ENCODE measurements around the gene SCAF8. TPM values are rescaled to one million over a fixed set of nuclear protein-coding genes. Genes with fewer than 3 reads are reported as not detected.
"Not testable (repeated sequence)": the region's sequence is repeated elsewhere in the genome, so short reads cannot be mapped to it uniquely, and the experiment has no call there.

Gene SCAF8
- total and polyA plus RNA-seq, 5 experiments from 2014 or later = 11.0 to 67.1 (median 17.4) TPM

- no peak overlapping the region for H3K4me3 Mint-ChIP-seq
- no peaks in the 10 kb centered on the region for H3K27me3 Mint-ChIP-seq
- H3K27ac Mint-ChIP-seq = peak overlapping the region in 1 of 10 donors; percentile 48
- H3K36me3 Mint-ChIP-seq = peaks cover 5 to 83% (median 22%) of the 10 kb centered on the region in 3 donors
- peaks cover 12 to 21% (median 14%) of the 10 kb centered on the region in 4 donors for H3K4me1 Mint-ChIP-seq
- POLR2A ChIA-PET = no interaction called here
- ATAC-seq (no peak), DNase-seq (no peak)
- H3K9me3 Mint-ChIP-seq = no peaks in the 10 kb centered on the region
These were observed 59.5 kb downstream of the SCAF8 start for GRCh38 chr6:154792761-154793160.

GRCh38 chr6:154796484-154796883 lies 63.3 kb downstream of the SCAF8 start:
- POLR2A ChIA-PET = no interaction called here
- peaks cover 5 to 80% (median 14%) of the 10 kb centered on the region in 3 donors for H3K36me3 Mint-ChIP-seq
- H3K4me1 Mint-ChIP-seq = peaks cover 19 to 33% (median 31%) of the 10 kb centered on the region in 4 donors

GRCh38 chr6:154797857-154798256 lies 64.6 kb downstream of the SCAF8 start:
- Mint-ChIP-seq H3K9me3 (no peaks in the 10 kb centered on the region), H3K4me1 (peaks cover 17 to 33% (median 22%) of the 10 kb centered on the region in 4 donors), H3K36me3 (peaks cover 0 to 75% (median 9%) of the 10 kb centered on the region in 3 donors), H3K4me3 (no peak overlapping the region), H3K27ac (peak overlapping the region in 4 of 10 donors; percentile 27 to 93 (median 38)), H3K27me3 (no peaks in the 10 kb centered on the region)
- ATAC-seq (no peak), DNase-seq (no peak)
- POLR2A ChIA-PET = no interaction called here

More at GRCh38 chr6:154796484-154796883, 63.3 kb downstream of the SCAF8 start:
- Mint-ChIP-seq H3K27me3 (no peaks in the 10 kb centered on the region), H3K27ac (peak overlapping the region in 5 of 10 donors; percentile 20 to 50 (median 34)), H3K4me3 (no peak overlapping the region), H3K9me3 (no peaks in the 10 kb centered on the region)
- no peak for ATAC-seq
- no peak for DNase-seq

GRCh38 chr6:154800338-154800737 lies 67.1 kb downstream of the SCAF8 start:
- Mint-ChIP-seq H3K9me3 (no peaks in the 10 kb centered on the region), H3K4me3 (peak overlapping the region in 1 of 10 donors; percentile 20), H3K4me1 (peaks cover 19 to 30% (median 24%) of the 10 kb centered on the region in 4 donors), H3K27me3 (no peaks in the 10 kb centered on the region), H3K27ac (peak overlapping the region in 8 of 10 donors; percentile 0 to 91 (median 68)), H3K36me3 (peaks cover 0 to 74% (median 5%) of the 10 kb centered on the region in 3 donors)
- no peak for DNase-seq
- POLR2A ChIA-PET = no interaction called here
- ATAC-seq = peak in 1 of 2 donors; percentile 53

DNA sequence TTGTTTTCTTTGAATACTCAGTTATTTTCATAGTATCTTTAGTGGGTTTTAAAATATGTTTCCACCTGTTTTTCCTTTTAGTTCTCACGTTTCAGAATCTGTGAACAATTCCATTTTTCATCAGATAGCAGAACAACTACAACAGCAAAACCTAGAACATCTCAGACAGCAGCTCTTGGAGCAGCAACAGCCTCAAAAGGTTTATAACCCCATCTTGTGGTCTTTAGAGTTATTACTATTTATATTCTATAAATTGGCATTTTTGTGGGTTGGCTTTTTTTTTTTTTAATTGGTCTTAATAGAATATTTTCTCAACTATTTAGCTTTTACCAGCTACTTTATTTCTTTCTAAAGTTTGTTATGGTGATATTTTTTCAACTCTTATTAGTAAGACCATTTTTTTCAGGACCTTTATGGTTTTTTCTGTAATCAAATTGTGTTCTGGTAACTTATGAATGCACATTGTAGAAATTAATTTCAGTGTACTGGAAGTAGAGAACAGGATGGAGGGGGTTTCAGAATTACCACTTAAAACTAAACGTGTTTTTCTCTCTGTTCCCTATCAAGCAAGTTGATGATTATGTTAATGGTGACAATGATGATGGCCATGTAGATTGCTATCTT lies 72.2 kb downstream of the SCAF8 start:
- peak overlapping the region in 2 of 10 donors; percentile 44 to 63 for H3K27ac Mint-ChIP-seq
- no peaks in the 10 kb centered on the region for H3K9me3 Mint-ChIP-seq
- DNase-seq (peak in 4 of 10 donors; percentile 5 to 55 (median 38)), ATAC-seq (peak; percentile 63 to 70)
- no peak overlapping the region for H3K4me3 Mint-ChIP-seq
- H3K27me3 Mint-ChIP-seq = no peaks in the 10 kb centered on the region
- H3K4me1 Mint-ChIP-seq = peaks cover 2 to 10% (median 4%) of the 10 kb centered on the region in 4 donors
- POLR2A ChIA-PET = interaction anchor here (0.8 kb wide), 1 partner anchor 33 kb away, joined by 4 read pairs; no protein-coding TSS in a partner anchor
- peaks cover 8 to 79% (median 16%) of the 10 kb centered on the region in 3 donors for H3K36me3 Mint-ChIP-seq

GRCh38 chr6:154806804-154807203 lies 73.6 kb downstream of the SCAF8 start:
- DNase-seq (no peak), ATAC-seq (no peak)
- POLR2A ChIA-PET = no interaction called here
- no peaks in the 10 kb centered on the region for H3K27me3 Mint-ChIP-seq
- H3K4me3 Mint-ChIP-seq = no peak overlapping the region
- H3K9me3 Mint-ChIP-seq = no peaks in the 10 kb centered on the region
- peak overlapping the region in 2 of 10 donors; percentile 17 to 24 for H3K27ac Mint-ChIP-seq
- H3K4me1 Mint-ChIP-seq = peaks cover 0 to 9% (median 3%) of the 10 kb centered on the region in 4 donors
- peaks cover 16 to 82% (median 29%) of the 10 kb centered on the region in 3 donors for H3K36me3 Mint-ChIP-seq

DNA sequence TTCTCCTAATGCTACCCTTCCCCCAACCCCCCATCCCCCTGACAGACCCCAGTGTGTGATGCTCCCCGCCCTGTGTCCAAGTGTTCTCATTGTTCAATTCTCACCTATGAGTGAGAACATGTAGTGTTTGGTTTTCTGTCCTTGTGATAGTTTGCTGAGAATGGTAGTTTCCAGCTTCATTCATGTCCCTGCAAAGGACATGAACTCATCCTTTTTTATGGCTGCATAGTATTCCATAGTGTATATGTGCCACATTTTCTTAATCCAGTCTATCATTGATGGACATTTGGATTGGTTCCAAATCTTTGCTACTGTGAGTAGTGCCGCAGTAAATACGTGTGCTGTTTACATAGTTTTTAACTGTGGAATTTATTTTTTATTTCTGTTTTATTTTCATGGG lies 78.4 kb downstream of the SCAF8 start:
- Mint-ChIP-seq H3K36me3 (peaks cover 21 to 93% (median 38%) of the 10 kb centered on the region in 3 donors), H3K4me1 (peaks cover 0 to 14% (median 8%) of the 10 kb centered on the region in 4 donors)
- ATAC-seq, DNase-seq, POLR2A ChIA-PET, H3K9me3 Mint-ChIP-seq, H3K4me3 Mint-ChIP-seq, H3K27me3 Mint-ChIP-seq, H3K27ac Mint-ChIP-seq: not testable (repeated sequence)

GRCh38 chr6:154814063-154814462 lies 80.8 kb downstream of the SCAF8 start:
- no peaks in the 10 kb centered on the region for H3K27me3 Mint-ChIP-seq
- H3K36me3 Mint-ChIP-seq = peaks cover 30 to 95% (median 44%) of the 10 kb centered on the region in 3 donors
- peak overlapping the region in 2 of 10 donors; percentile 52 to 68 for H3K27ac Mint-ChIP-seq
- POLR2A ChIA-PET = no interaction called here
- no peak overlapping the region for H3K4me3 Mint-ChIP-seq
- no peaks in the 10 kb centered on the region for H3K9me3 Mint-ChIP-seq
- ATAC-seq (no peak), DNase-seq (no peak)
- H3K4me1 Mint-ChIP-seq = peaks cover 0 to 14% (median 10%) of the 10 kb centered on the region in 4 donors

- Mint-ChIP-seq H3K9me3 (no peaks in the 10 kb centered on the region), H3K27ac (peak overlapping the region in 2 of 10 donors; percentile 12 to 75)
- POLR2A ChIA-PET = no interaction called here
These were observed 83.0 kb downstream of the SCAF8 start for GRCh38 chr6:154815938-154816820.

GRCh38 chr6:154821099-154821498 lies 87.9 kb downstream of the SCAF8 start:
- Mint-ChIP-seq H3K27ac (peak overlapping the region in 4 of 10 donors; percentile 13 to 82 (median 22)), H3K4me3 (no peak overlapping the region), H3K36me3 (peaks cover 13 to 90% (median 32%) of the 10 kb centered on the region in 3 donors), H3K9me3 (no peaks in the 10 kb centered on the region), H3K27me3 (no peaks in the 10 kb centered on the region), H3K4me1 (peaks cover 9 to 23% (median 16%) of the 10 kb centered on the region in 4 donors)
- POLR2A ChIA-PET = no interaction called here
- DNase-seq (no peak), ATAC-seq (no peak)

More at GRCh38 chr6:154815938-154816820, 83.0 kb downstream of the SCAF8 start:
- Mint-ChIP-seq H3K36me3 (peaks cover 15 to 94% (median 36%) of the 10 kb centered on the region in 3 donors), H3K4me3 (no peak overlapping the region), H3K27me3 (no peaks in the 10 kb centered on the region), H3K4me1 (peaks cover 2 to 15% (median 10%) of the 10 kb centered on the region in 4 donors)
- DNase-seq (no peak), ATAC-seq (no peak)

- H3K36me3 Mint-ChIP-seq = peaks cover 13 to 85% (median 27%) of the 10 kb centered on the region in 3 donors
- no peaks in the 10 kb centered on the region for H3K9me3 Mint-ChIP-seq
- no peak overlapping the region for H3K4me3 Mint-ChIP-seq
- H3K4me1 Mint-ChIP-seq = peaks cover 7 to 21% (median 15%) of the 10 kb centered on the region in 4 donors
- ATAC-seq = no peak
- H3K27me3 Mint-ChIP-seq = no peaks in the 10 kb centered on the region
- DNase-seq = no peak
- POLR2A ChIA-PET = no interaction called here
- peak overlapping the region in 8 of 10 donors; percentile 0 to 60 (median 44) for H3K27ac Mint-ChIP-seq
These were observed 88.4 kb downstream of the SCAF8 start for GRCh38 chr6:154821638-154822037.

GRCh38 chr6:154822947-154823558 lies 89.8 kb downstream of the SCAF8 start:
- Mint-ChIP-seq H3K36me3 (peaks cover 9 to 85% (median 24%) of the 10 kb centered on the region in 3 donors), H3K4me1 (peaks cover 7 to 23% (median 14%) of the 10 kb centered on the region in 4 donors), H3K4me3 (no peak overlapping the region), H3K9me3 (no peaks in the 10 kb centered on the region), H3K27ac (peak overlapping the region in 9 of 10 donors; percentile 1 to 69 (median 45)), H3K27me3 (no peaks in the 10 kb centered on the region)
- ATAC-seq = no peak
- DNase-seq = no peak
- POLR2A ChIA-PET = no interaction called here
